Nephron progenitor cell (in vitro differentiated cells): ENCODE results near the gene FUZ.

Experiments used
- DNase-seq: peaks from one replicate; pipeline ENCODE4 v3.0.0; 2021
- H3K27ac Mint-ChIP-seq: 2 replicates; pipeline ENCODE4 v1.8.0; 2021; ENCODE audit warnings: mild to moderate bottlenecking, moderate library complexity, mixed read lengths
- H3K27me3 Mint-ChIP-seq: 2 replicates; pipeline ENCODE4 v1.8.0; 2021; ENCODE audit warnings: mild to moderate bottlenecking, low read depth, mixed read lengths; ENCODE audit not compliant: poor library complexity
- H3K36me3 Mint-ChIP-seq: 2 replicates; pipeline ENCODE4 v1.8.0; 2021; ENCODE audit warnings: low read depth, mixed read lengths
- H3K4me1 Mint-ChIP-seq: 2 replicates; pipeline ENCODE4 v1.8.0; 2021; ENCODE audit warnings: mixed read lengths
- H3K4me3 Mint-ChIP-seq: 2 replicates; pipeline ENCODE4 v1.8.0; 2021; ENCODE audit warnings: mild to moderate bottlenecking, moderate library complexity, mixed read lengths
- H3K9me3 Mint-ChIP-seq: 2 replicates; pipeline ENCODE4 v1.8.0; 2021; ENCODE audit warnings: mild to moderate bottlenecking, moderate library complexity, mixed read lengths
- TF ChIP-seq, protein P1 (sequence below): fragments of 200-600 bp; sonication (generic); IDR thresholded peaks from 2 replicates; pipeline ENCODE4 v1.5.0; 2021; ENCODE audit warnings: antibody characterized with exemption

Gene FUZ

GRCh38 chr19:49758292-49758691, 54.8 kb downstream of the FUZ start:
- TF ChIP-seq, protein P1, sequence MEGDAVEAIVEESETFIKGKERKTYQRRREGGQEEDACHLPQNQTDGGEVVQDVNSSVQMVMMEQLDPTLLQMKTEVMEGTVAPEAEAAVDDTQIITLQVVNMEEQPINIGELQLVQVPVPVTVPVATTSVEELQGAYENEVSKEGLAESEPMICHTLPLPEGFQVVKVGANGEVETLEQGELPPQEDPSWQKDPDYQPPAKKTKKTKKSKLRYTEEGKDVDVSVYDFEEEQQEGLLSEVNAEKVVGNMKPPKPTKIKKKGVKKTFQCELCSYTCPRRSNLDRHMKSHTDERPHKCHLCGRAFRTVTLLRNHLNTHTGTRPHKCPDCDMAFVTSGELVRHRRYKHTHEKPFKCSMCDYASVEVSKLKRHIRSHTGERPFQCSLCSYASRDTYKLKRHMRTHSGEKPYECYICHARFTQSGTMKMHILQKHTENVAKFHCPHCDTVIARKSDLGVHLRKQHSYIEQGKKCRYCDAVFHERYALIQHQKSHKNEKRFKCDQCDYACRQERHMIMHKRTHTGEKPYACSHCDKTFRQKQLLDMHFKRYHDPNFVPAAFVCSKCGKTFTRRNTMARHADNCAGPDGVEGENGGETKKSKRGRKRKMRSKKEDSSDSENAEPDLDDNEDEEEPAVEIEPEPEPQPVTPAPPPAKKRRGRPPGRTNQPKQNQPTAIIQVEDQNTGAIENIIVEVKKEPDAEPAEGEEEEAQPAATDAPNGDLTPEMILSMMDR: no peak
- Mint-ChIP-seq H3K27ac (no peak overlapping the region), H3K4me1 (peaks cover 25% of the 10 kb centered on the region), H3K9me3 (peaks cover 33% of the 10 kb centered on the region), H3K27me3 (peaks cover 24% of the 10 kb centered on the region), H3K4me3 (no peak overlapping the region), H3K36me3 (no peaks in the 10 kb centered on the region)
- no peak for DNase-seq
